ENCODE results near the gene BCKDK. TPM values are rescaled to one million over a fixed set of nuclear protein-coding genes. Genes with fewer than 3 reads are reported as not detected.

Gene BCKDK
- total RNA-seq: 10.4 TPM in 2 replicates

DNA sequence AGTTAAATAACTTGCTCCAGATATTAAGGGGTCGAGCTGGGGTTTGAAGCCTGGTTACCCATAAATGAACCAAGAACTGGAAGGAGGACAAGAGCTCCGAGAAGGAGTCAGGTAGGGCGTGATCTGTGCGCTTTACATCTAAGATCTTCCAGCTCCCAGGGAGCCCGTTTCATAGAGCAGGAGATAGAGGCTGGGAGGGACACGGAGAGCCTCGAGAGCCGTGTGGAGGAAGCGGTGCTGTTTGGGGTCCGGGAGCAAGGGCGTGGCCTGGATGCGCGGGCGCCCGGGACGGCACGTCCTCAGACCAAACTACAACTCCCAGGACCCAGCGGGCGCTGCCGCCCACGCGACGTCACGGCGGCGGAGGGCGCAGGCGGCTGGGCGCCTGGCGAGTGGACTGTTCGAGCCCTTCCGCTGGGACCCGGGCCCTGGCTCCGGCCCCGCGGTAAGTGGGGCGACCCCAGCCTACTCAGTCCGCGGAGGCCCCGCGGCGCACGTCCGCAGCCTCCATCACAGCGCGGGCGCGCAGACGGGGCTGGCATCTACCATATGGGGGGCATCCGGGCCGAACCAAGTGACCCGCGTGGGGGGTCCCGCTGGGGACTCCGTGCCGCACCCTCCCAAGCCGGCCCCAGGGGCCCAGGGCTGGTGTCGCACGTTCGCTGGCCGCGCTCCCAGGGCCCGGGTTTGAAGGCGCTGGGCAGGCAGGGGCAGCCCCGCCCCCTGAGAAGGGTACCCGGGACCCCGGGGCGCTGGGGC lies at the start of gene BCKDK:
Gene BCKDK (plus strand): TSS at position 352 of the 759 bp plus-strand sequence. CDS start 838 bp downstream, outside the sequence.

DNA sequence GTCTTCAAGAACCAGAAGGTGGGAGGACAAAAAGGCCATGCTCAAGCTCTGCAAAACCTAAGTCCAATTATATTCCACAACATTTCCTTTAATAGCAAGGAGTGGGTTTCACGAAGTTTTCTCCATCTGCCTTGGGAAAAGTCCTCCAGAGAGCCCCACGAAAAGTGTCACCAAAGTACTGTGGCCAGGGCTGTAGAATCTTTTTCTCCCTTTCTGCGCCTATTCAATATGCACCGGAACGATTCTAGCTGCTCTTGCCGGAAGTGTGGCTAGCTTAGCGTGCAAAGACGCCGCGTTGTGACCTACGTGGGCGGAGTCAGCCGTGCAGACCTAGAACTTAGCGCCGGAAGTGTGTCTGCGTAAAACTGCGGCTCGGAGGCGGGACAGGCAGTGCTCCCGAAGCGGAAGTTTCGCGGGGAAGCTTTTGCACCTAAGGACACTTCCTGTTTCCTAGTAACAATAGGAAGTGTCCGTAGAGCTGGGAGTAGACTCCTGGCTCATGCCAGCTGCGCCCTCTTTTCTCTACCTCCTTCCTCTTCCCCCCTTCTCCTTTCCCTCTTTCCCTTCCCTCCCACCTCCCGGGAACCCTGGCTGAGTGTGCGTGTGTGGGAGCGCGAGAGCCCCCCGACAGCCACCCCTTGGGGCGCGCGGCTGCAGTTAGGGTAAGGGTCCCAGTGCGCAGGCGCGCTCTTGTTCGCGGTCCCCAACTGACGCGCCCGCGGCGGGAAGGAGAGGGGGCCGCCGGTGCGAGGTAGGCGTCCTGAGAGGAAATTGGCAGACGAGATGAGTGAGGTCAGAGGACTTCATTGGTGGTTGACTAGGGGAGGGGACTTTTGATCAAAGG lies 34.0 kb upstream of the BCKDK start, which contains the start of the genes ZNF646 and ZNF668:
Gene ZNF646 (plus strand): TSS at position 453 of the 844 bp plus-strand sequence. CDS start 1,903 bp downstream, outside the sequence.
Gene ZNF668 (minus strand): TSS at position 271 of the 844 bp plus-strand sequence. CDS start 9,781 bp downstream, outside the sequence.

DNA sequence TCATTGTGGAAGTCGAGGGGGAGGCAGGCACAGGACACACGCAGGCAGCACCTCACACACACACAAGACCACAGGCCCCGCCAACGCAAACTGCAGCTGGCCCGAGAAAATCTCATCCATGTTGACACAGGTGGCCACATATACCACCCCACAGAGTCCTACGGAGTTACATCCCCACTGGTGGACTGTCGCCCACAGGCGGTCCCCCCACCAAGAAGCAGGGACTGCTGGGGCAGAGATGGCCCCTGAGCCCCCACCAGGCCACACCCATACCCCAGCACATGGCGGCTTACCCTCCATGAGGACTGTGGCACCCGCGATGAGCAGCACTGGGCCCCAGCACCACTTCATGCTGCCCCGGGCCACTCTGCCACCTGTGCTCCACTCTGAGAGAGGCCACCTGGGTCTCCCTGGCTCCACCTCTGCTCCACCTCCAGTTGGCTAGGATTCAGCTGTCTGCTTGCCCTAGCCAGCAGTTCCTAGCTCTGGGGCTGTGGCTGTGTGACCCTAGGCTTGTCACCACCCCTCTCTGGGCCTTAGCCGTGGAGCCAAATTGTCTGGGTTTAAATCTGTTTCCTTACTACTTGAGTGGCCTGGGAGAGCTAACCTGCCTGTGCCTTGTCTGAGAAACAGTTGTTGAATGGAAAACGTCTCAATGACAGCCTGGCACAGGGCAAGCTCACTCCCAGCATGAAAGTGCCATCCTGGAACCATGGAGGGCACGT lies 19.6 kb upstream of the BCKDK start, which contains the start of gene PRSS53:
Gene PRSS53 (minus strand): TSS at position 485 of the 725 bp plus-strand sequence. CDS start 134 bp downstream, at position 351.

DNA sequence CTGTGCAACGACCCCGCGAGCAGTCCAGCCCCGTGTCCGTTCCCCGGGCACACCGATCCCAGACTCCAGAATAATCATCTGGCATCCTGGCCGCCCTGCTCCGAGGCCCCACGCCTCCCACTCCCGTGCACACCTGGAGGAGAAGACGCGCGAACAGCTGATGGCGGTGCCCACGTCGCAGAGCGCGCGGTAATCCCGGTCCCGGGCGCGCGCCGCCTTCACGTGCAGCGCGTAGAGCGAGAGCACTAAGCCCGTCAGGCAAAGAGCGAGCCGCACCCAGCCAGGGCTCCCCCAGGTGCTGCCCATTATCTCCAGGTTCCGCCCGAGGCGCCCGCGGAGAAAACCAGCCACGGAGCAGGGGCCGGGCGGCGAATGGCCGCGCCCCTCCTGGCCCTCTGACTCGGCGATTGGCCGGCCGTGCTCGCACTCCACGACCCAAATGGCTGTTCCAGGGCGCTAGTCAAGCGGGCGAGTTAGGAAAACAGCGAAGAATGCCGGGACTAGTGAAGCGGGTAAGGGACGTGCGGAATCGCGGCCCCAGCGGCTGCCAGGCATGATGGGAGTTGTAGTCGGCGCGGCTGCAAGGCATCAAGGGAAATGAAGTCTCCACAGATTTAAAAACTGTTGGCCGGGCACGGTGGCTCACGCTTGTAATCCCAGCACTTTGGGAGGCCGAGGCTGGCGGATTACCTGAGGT lies 13.6 kb upstream of the BCKDK start, which contains the start of gene VKORC1:
Gene VKORC1 (minus strand): TSS at position 374 of the 697 bp plus-strand sequence. CDS start 68 bp downstream, at position 306.

DNA sequence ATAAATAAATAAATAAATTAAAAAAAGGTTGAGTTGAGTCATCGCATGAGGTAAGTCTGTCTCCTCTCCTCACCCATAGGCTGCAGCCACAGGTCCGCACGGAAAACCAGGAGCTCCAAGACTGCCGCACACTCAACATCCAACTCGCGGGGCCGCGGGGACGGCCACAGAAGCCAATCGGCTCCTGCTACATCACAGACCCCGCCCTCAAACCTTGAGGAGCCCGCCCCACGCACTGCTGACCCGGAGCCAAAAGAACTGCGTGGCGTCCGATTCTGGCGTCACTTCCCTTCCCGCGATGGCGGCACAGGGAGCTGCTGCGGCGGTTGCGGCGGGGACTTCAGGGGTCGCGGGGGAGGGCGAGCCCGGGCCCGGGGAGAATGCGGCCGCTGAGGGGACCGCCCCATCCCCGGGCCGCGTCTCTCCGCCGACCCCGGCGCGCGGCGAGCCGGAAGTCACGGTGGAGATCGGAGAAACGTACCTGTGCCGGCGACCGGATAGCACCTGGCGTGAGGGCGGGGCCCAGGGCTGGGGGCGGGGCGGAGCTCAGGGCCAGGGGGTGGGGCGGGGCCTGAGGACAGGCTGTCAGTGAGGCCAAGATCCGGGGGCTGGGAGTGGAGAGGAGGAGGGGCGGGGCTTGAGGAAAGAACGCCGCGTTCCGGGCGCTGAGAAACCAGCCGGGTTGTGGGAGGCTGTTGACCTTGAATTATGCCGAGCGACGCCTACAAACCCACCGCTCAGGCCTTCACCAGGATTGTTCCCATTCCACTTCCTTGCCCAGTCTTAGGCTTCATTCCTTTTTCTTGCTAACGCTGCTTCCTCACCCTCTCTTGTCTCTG lies 9.4 kb downstream of the BCKDK start, which contains the start of gene KAT8:
Gene KAT8 (plus strand): TSS at position 281 of the 839 bp plus-strand sequence. CDS start 18 bp downstream, at position 299.

DNA sequence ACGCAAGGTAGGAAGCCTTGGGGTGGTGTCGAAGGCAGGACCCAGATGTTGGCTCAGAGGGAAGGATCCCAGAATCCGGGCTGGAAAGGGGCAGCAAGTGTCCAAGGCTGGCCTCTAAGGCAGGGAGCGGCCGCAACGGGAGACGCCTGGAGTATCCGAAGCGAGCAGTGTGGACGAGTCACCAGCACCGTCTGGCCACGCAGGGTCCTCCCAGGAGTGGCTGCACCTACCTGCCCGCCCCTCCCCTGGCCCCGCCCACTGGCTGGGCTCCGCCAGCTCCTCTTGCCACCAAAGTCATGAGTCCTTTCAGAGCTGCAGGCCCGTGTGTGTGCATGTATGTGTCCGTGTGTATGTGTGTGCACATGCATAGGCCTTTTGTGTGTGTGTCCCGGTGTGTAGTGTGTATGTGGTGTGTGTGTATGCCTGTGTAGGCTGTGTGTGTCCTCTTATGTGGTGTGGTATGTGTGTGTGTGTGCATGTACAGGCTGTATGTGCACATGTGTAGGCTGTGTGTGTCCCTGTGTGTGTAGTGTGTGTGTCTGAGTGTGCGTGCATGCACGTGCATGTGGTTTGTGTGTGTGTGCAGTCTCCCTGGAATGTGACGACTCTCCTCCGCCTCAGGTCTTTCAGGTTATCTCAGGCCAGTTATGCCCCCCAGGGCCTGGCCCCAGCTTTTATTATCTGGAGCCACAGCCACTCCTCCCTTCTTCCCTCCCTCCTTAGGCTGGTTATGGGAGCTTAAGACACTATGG lies 27.5 kb downstream of the BCKDK start, which contains the start of gene PRSS8:
Gene PRSS8 (minus strand): TSS at position 193 of the 752 bp plus-strand sequence. CDS start 229 bp downstream, outside the sequence.

DNA sequence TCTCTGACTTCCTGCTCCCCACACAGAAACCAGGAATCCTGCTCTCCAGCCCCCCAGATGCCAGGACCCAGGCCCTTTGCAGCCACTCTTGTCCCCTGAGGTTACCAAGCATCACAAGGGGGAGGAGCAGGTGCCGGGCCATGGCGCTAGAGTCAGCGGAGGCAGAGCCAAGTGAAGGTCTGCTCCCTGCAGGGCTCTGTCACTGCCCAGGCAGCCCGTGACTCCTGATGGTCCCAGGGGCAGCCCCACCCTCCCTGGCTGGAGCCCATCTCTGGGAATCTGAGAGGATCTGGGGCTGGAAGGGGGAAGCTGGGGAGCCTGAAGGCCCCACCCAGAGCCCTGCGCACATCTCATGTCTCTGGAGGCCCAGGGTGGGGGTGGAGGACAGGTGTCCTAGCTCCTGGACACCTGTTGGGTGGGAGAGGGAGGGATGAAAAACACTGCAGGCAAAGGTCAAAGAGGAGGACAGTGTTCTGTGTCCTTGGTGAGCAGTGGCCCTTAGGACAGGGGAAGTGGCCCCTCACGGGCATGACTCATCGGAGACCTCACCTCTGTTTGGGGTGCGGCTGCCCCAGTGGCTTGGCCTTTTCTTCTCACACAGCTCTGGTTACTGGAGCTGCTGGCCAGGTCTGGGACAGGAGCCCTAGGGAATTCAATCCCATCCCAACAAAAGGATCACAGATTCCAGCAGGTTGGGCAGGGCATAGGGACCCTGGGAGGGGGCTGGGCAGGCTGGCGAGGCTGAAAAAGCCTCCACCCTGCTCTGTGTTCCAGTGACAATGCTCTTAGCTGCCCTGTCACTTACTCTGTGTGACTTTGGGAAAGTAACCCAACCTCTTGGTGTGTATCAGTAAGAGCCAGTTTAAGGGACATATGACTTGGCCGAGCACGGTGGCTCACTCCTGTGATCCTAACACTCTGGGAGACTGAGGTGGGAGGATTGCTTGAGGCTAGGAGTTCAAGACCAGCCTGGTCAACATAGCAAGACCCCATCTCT lies 42.0 kb downstream of the BCKDK start, which contains the start of gene PRSS36:
Gene PRSS36 (minus strand): TSS at position 173 of the 997 bp plus-strand sequence. CDS start 31 bp downstream, at position 142.

Other genes with a start within 250 kb of the BCKDK start
- gene BCL7C, start 214.3 kb upstream of the BCKDK start, total RNA-seq: 19.3 and 38.3 TPM in 2 replicates
- 0.94 and 4.3 TPM in 2 replicates for gene CTF1, start 211.8 kb upstream of the BCKDK start, total RNA-seq
- 9.3 and 13.6 TPM in 2 replicates for gene FBXL19, start 184.8 kb upstream of the BCKDK start, total RNA-seq
- gene ORAI3, start 159.3 kb upstream of the BCKDK start, total RNA-seq: 42.8 and 43.8 TPM in 2 replicates
- gene SETD1A, start 150.6 kb upstream of the BCKDK start, total RNA-seq: 3.0 TPM in 2 replicates
- gene HSD3B7, start 123.2 kb upstream of the BCKDK start, total RNA-seq: 14.3 and 20.8 TPM in 2 replicates
- gene STX1B, start 97.7 kb upstream of the BCKDK start, total RNA-seq: 1.0 and 3.5 TPM in 2 replicates
- 35.1 and 38.9 TPM in 2 replicates for gene STX4, start 74.8 kb upstream of the BCKDK start, total RNA-seq
- 5.2 and 6.5 TPM in 2 replicates for gene ZNF668, start 34.1 kb upstream of the BCKDK start, total RNA-seq
- gene ZNF646, start 34.0 kb upstream of the BCKDK start, total RNA-seq: 9.3 and 12.0 TPM in 2 replicates
- 1.4 TPM in 2 replicates for gene PRSS53, start 19.4 kb upstream of the BCKDK start, total RNA-seq
- gene VKORC1, start 13.6 kb upstream of the BCKDK start, total RNA-seq: 91.7 and 95.6 TPM in 2 replicates
- gene KAT8, start 9.3 kb downstream of the BCKDK start, total RNA-seq: 24.4 and 46.5 TPM in 2 replicates
- gene PRSS8, start 27.3 kb downstream of the BCKDK start, total RNA-seq: 0.09 TPM in 1 of 2 replicates, not detected in the other
- gene PRSS36, start 41.7 kb downstream of the BCKDK start, total RNA-seq: 0.17 and 0.47 TPM in 2 replicates
- gene FUS, start 71.8 kb downstream of the BCKDK start, total RNA-seq: 32.5 and 32.7 TPM in 2 replicates
- 105 and 171 TPM in 2 replicates for gene PYCARD, start 94.4 kb downstream of the BCKDK start, total RNA-seq
- under 0.01 TPM in 2 replicates for gene TRIM72, start 105.7 kb downstream of the BCKDK start, total RNA-seq
- not detected in 2 replicates for gene PYDC1, start 108.7 kb downstream of the BCKDK start, total RNA-seq
- gene ITGAM, start 151.6 kb downstream of the BCKDK start, total RNA-seq: under 0.01 and 0.09 TPM in 2 replicates
- under 0.01 TPM in 1 of 2 replicates, not detected in the other for gene ITGAX, start 246.8 kb downstream of the BCKDK start, total RNA-seq

Data from bronchial smooth muscle cell (primary cell).